Skin epidermis (tissue), 12 donors: ENCODE measurements around the gene DHRS1.
A peak's percentile ranks its signal among the peaks of the same experiment; 100 is the strongest.

Experiments used
- H3K27ac ChIP-seq, 21 experiments: fragments of 200-600 bp; sonication (generic) in 11 of 21; one replicate each; pipeline ENCODE4 v1.5.0; 2020; ENCODE audit warnings: mild to moderate bottlenecking in 3 of 21, inconsistent platforms in 2 of 21, moderate library complexity in 2 of 21
- H3K4me3 ChIP-seq, 7 experiments: fragments of 200-600 bp; sonication (generic) in 2 of 7; one replicate each; pipeline ENCODE4 v1.5.0; 2020; ENCODE audit warnings: inconsistent platforms in 2 of 7, mild to moderate bottlenecking in 2 of 7, moderate library complexity in 1 of 7

The DHRS1 gene

DNA sequence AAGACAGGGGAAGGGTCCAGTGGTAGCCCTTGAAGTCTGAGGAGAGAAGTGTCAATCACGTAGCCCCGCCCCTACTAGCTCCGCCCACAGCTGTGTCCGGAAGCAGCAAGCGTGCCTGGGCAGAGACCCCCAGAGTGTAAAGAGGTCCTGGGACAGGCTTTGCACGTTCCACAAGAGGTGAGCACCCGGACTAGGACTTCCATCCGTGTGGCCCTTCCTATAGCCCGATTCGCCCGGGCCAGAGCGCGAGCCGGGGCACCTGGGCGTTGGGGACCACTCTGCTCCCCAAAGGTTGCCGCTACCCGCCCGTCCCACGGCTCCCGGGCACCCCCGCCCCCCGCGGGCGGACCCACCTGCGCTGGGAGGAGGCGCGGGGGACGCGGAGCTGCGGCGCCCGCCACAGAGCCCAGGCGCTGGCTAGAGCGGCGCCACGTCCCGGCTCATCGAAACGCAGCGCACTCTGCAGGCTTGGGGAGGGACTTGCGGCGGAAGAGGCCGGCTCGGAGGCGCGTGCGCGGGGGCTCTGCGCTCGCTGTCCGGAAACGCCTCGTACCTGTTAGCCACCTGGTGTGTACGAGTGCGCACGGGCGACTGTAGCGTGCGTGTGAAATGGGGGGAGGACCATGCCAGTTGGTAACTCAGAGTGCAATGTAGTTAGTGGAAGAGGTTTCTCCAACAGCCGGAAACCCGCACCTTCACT lies 28.3 kb downstream of the DHRS1 start, which contains the start of gene RABGGTA:
RABGGTA (minus strand) TSS at position 464 of the 700 bp plus-strand sequence. CDS start 482 bp downstream, outside the sequence.
- Histone ChIP-seq H3K4me3 (peak within 1 kb of the TSS; percentile 69 to 89 (median 71)), H3K27ac (peak within 1 kb of the TSS; percentile 95 to 100 (median 99))

GRCh38 chr14:24270537-24271133 lies 28.9 kb downstream of the DHRS1 start:
- Histone ChIP-seq H3K4me3 (peak overlapping the region; percentile 69 to 89 (median 71)), H3K27ac (peak overlapping the region; percentile 95 to 100 (median 99))

DNA sequence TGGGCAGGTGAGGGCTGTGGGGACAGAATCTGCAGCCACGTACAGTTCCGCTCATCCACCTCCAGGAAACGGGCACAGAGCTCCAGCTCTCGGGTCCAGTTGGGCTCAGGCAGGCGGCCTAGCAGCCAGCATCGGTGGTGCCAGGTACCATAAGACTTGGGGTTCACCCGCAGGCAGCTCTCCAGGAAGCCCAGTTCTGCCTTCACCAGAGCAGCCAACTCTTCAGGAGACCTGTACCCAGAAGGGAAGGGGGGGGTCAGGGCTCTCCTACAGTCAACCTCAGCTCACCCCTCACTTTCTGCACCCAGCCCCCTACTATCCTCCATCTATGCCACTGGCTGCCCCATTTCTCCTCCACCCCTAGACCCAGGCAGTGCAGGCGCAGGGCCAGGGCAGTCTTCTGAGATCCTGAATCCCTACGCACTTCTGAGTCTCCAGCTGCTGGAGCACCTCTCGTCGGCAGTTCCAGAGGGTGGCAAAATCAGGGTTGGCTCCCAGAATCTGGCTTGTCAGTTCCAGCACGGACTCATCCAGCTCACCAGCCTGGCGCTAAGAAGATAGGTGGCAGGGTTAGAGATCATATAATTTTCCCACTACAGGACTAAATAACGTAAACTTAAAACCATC lies 29.6 kb downstream of the DHRS1 start:
- Histone ChIP-seq H3K27ac (peak overlapping the region in 3 of 21 experiments; percentile 19 to 100 (median 100)), H3K4me3 (no peak overlapping the region)

- H3K4me3 ChIP-seq = no peak overlapping the region
- H3K27ac ChIP-seq = no peak overlapping the region
These were observed 30.2 kb downstream of the DHRS1 start for GRCh38 chr14:24269368-24269767.

GRCh38 chr14:24268225-24268624 lies 31.4 kb downstream of the DHRS1 start:
- H3K4me3 ChIP-seq = no peak overlapping the region
- no peak overlapping the region for H3K27ac ChIP-seq

GRCh38 chr14:24267516-24267915 lies 32.1 kb downstream of the DHRS1 start:
- no peak overlapping the region for H3K27ac ChIP-seq
- H3K4me3 ChIP-seq = no peak overlapping the region

- H3K27ac ChIP-seq = no peak overlapping the region
- H3K4me3 ChIP-seq = no peak overlapping the region
These were observed 33.0 kb downstream of the DHRS1 start for GRCh38 chr14:24266344-24267244.

- H3K27ac ChIP-seq = peak overlapping the region in 19 of 21 experiments; percentile 13 to 82 (median 65)
- H3K4me3 ChIP-seq = no peak overlapping the region
These were observed 35.3 kb downstream of the DHRS1 start for GRCh38 chr14:24264298-24264697.

DNA sequence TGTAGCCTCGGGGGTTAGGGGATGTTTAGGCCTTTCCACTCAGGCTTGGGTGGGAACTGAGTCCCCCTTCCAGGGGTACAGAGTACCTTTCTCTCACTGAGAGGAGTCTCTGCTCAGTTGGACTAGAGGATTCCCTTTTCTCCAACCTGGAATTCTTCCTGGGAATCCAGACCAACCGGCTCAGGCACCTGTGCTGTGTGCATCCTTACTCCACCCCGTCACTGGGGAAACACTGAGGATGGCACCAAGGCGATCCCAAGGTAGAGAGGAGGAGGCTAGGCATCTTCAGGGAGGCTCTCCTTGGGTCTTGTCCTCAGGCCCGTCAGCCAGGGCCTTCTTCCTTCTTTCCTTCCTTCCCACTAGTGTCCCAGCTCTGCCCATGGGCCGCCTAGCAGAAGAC lies 35.7 kb downstream of the DHRS1 start:
- H3K4me3 ChIP-seq = no peak overlapping the region
- peak overlapping the region in 18 of 21 experiments; percentile 6 to 82 (median 68) for H3K27ac ChIP-seq

- peak within 1 kb of the TSS in 5 of 7 experiments; percentile 1 to 23 (median 11) for H3K4me3 ChIP-seq
- peak within 1 kb of the TSS; percentile 13 to 82 (median 65) for H3K27ac ChIP-seq
These were observed 36.5 kb downstream of the DHRS1 start, which contains the start of gene TGM1 for GRCh38 chr14:24262821-24263733. TGM1 (minus strand) TSS chr14:24263177; CDS start chr14:24262352, 825 bp downstream.

- Histone ChIP-seq H3K27ac (peak overlapping the region in 8 of 21 experiments; percentile 16 to 82 (median 69)), H3K4me3 (peak overlapping the region in 4 of 7 experiments; percentile 1 to 23 (median 9))
These were observed 37.6 kb downstream of the DHRS1 start for GRCh38 chr14:24261969-24262327.

DNA sequence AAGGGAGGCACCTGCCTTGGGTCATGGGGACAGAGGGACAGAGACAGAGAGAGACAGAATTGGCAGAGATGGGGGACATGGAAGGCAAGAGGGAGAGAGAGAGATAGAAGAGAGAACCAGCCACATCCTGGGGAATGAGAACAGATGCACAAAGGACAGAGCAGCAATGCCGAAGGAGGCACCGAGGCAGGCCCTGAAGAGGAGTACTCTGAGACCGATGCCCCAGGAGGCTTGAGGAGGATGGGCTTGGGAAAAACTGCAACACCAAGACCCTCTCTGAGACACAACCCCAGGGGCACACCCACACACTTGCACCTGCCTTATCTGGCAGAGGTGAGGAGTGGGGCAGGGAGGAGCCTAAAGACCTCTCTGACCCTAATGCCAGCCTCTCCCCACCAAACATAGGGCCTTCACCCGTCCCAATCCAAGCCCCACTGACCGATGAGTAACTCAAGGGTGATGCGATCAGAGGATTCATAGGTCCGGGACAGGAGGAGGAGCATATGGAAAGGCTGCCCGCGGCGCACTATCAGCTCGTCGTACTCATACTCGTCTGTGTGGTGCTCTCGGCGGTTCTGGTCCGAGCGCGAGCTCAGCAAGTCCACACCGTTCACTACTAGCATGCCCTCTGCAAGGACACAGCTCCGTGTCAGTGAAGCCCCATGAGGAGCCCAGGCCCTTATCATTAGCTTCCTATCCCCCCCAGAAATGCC lies 38.2 kb downstream of the DHRS1 start:
- H3K4me3 ChIP-seq = peak overlapping the region in 5 of 7 experiments; percentile 1 to 23 (median 7)

DNA sequence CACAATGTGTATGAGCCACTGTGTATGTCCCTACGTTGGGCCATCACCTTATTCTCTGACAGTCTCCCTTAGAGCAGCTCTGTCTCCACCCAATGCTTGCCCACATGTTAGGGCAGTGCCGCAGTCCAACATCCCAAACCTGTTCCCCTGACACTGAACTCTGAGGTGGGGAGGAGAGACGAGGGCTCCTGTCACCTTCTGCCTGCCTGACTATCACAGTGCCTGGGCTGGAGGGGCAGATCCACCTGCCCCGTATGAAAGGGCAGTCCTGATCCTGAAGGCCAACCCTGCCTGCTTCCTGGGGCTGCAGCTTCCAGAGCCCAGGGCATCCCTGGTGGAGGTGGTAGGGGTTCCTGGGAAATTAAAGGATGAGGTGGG lies 38.8 kb downstream of the DHRS1 start:
- H3K27ac ChIP-seq = peak overlapping the region in 9 of 21 experiments; percentile 11 to 82 (median 34)
- H3K4me3 ChIP-seq = peak overlapping the region in 4 of 7 experiments; percentile 1 to 23 (median 5)

More for the DNA sequence above, 38.2 kb downstream of the DHRS1 start:
- peak overlapping the region in 11 of 21 experiments; percentile 11 to 82 (median 45) for H3K27ac ChIP-seq

- peak overlapping the region in 9 of 21 experiments; percentile 5 to 82 (median 36) for H3K27ac ChIP-seq
- H3K4me3 ChIP-seq = no peak overlapping the region
These were observed 39.4 kb downstream of the DHRS1 start for GRCh38 chr14:24260026-24260779.

DNA sequence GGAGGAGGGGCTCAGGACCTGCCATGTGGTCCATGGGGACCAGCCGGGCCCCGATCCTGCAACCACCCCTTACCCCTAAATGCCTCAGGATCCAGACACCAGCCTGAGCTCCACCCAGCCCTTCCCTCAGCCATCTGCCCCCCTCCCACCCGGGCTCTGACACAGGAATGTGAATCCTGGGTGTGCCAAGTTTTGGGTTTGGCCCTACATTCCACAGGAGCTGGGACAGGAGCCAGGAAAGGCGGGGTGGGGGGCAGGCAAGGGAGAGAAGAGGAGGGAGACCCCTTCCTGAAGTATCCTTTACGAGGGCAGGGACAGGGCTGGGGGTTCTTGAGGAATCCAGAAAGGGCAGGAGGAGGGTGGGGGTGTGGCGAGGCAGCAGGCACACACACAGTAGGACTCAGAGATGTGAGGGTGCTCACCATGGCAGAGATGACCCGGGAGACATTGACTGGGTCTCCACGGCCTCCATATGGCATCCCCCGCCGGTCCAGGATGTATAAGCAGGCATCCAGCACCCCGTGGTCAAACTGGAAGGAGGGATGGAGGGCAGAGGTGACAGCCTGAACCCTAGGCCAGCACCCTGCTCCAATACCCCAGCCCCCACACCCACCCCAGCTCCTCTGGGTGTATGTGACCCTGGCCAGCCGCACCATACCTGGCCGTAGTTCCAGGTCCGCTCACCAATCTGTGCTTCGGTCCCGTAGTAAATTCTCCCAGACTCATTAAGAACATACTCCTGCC lies 40.1 kb downstream of the DHRS1 start:
- Histone ChIP-seq H3K4me3 (no peak overlapping the region), H3K27ac (peak overlapping the region in 12 of 21 experiments; percentile 2 to 82 (median 46))

DNA sequence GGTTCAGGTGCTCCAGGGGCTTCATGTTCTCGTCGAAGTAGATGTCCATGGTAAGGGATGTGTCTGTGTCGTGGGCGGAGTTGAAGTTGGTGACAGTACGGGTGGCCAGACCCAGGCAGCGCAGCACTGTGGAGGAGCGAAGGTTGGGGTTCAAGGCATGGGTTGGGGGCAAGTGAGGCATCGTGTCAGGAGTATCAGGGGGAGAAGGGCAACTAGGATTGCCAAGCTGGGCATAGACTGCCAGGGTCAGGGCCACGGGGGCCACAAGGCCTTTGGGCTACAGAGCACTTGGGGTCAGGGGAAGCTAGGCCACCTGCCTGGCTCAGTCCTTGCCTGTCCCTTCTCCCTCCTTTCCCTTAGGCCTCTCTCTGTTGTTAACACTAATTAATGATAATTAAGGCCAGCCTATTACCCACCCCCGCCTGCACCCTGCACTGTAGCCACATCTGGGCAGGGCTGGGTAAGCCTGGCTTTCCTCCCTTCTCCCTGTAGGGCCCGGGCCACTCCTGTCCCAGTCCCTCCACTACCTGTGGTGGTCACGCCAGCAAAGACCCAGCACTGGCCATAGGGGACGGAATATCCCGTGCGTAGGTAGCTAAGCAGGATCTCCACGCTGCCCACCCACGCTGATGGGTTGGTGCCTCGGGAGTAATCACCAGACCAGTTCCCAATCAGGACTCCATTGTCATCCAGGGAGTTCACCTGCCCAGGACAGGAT lies 40.9 kb downstream of the DHRS1 start:
- H3K27ac ChIP-seq = peak overlapping the region in 7 of 21 experiments; percentile 2 to 69 (median 41)

More for the DNA sequence above, 40.9 kb downstream of the DHRS1 start:
- no peak overlapping the region for H3K4me3 ChIP-seq
